ENCODE results near the gene SKP1.

- TF ChIP-seq CTCF (IDR thresholded peaks at IDR 0.05 in 2 of 3, conservative IDR thresholded peaks at IDR 0.05 in 1 of 3; ENCODE audit: control insufficient read depth in 2 of 3, extremely low read depth in 1 of 3, insufficient read depth in 1 of 3, low read depth in 3 of 3, low read length in 3 of 3) = no peak
- TF ChIP-seq RAD21 (IDR thresholded peaks at IDR 0.05; ENCODE audit: insufficient read depth, low read depth, low read length) = no peak
- TF ChIP-seq, protein P1, sequence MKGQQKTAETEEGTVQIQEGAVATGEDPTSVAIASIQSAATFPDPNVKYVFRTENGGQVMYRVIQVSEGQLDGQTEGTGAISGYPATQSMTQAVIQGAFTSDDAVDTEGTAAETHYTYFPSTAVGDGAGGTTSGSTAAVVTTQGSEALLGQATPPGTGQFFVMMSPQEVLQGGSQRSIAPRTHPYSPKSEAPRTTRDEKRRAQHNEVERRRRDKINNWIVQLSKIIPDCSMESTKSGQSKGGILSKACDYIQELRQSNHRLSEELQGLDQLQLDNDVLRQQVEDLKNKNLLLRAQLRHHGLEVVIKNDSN (IDR thresholded peaks at IDR 0.05; ENCODE audit: borderline replicate concordance, extremely low read length, insufficient read depth, low read depth, low read length) = no peak
- TF ChIP-seq JUNB (IDR thresholded peaks at IDR 0.05) = no peak
- no peak for TF ChIP-seq EZH2 (IDR thresholded peaks at IDR 0.05; ENCODE audit: borderline replicate concordance, control insufficient read depth, low read depth, low read length)
- no peak for TF ChIP-seq GABPA (IDR thresholded peaks at IDR 0.05; ENCODE audit: low read depth)
- no peak for TF ChIP-seq FOXM1 (IDR thresholded peaks at IDR 0.05; ENCODE audit: low read depth, low read length)
- TF ChIP-seq MAX (IDR thresholded peaks at IDR 0.05; ENCODE audit: low read depth, low read length) = no peak
- no peak for TF ChIP-seq CHD2 (IDR thresholded peaks at IDR 0.05; ENCODE audit: borderline replicate concordance, low read depth, low read length)
- no peak for TF ChIP-seq POLR2A (IDR thresholded peaks at IDR 0.05; ENCODE audit: low read depth, low read length)
Measured at GRCh38 chr5:134153657-134154056, 23.1 kb downstream of the SKP1 start.

Data from GM12878 (cell line).